ENCODE results near the gene TENT5C.

GRCh38 chr1:117606649-117607430 is 992 bp downstream of the TENT5C start:
- TF ChIP-seq, protein P1, sequence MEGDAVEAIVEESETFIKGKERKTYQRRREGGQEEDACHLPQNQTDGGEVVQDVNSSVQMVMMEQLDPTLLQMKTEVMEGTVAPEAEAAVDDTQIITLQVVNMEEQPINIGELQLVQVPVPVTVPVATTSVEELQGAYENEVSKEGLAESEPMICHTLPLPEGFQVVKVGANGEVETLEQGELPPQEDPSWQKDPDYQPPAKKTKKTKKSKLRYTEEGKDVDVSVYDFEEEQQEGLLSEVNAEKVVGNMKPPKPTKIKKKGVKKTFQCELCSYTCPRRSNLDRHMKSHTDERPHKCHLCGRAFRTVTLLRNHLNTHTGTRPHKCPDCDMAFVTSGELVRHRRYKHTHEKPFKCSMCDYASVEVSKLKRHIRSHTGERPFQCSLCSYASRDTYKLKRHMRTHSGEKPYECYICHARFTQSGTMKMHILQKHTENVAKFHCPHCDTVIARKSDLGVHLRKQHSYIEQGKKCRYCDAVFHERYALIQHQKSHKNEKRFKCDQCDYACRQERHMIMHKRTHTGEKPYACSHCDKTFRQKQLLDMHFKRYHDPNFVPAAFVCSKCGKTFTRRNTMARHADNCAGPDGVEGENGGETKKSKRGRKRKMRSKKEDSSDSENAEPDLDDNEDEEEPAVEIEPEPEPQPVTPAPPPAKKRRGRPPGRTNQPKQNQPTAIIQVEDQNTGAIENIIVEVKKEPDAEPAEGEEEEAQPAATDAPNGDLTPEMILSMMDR (IDR thresholded peaks at IDR 0.05; ENCODE audit: low read depth, low read length) = no peak
- no peak for TF ChIP-seq POLR2A (IDR thresholded peaks at IDR 0.05; ENCODE audit: extremely low read depth, insufficient read length)

All from NB4 (cell line).